HG02642 (cell line): ENCODE data around the gene ITIH5.

Experiments used
- ATAC-seq: cut with Tn5 transposase; IDR thresholded peaks from one replicate; pipeline ENCODE4 v1.9.1; 2021; ENCODE audit warnings: mild to moderate bottlenecking; ENCODE audit not compliant: unreplicated experiment, poor library complexity

ITIH5 gene

DNA sequence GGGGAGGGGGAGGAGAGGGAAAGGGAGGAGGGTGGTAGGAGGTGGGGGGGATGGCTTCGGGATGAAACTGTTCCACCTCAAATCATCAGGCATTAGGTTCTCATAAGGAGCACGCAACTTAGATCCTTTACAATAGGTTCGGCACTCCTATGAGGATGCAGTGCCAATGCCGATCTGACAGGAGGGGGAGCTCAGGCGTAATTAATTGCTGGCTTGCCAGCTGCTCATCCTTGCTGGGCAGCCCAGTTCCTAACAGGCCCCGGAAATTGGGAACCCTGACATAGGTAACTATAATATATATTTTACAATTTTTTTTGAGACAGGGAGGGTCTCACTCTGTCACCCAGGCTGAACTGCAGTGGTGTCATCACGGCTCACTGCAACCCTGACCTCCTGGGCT, 137.1 kb downstream of the ITIH5 start:
- no peak for ATAC-seq

- ATAC-seq: no peak
Observed at GRCh38 chr10:7527468-7527867, 139.3 kb downstream of the ITIH5 start.

DNA sequence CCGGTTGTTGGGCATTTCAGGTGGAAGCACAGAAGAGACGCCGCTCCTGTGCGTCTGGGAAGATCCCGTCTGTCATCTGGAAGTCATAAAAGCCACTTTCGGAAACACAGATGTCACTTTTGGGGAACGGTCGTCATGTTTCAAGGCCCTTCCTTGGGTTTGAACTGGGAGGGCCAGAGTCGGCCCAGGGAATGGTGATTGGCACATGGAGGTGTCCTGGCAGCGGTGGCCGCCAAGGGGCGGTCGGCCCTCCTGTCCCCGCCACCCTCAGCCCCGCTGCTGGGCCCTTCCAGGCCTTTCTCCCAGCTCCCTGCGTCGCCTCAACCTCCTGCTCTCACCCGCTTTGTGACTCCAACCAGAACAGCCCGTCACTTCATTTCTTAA, 140.8 kb downstream of the ITIH5 start:
- ATAC-seq: no peak

DNA sequence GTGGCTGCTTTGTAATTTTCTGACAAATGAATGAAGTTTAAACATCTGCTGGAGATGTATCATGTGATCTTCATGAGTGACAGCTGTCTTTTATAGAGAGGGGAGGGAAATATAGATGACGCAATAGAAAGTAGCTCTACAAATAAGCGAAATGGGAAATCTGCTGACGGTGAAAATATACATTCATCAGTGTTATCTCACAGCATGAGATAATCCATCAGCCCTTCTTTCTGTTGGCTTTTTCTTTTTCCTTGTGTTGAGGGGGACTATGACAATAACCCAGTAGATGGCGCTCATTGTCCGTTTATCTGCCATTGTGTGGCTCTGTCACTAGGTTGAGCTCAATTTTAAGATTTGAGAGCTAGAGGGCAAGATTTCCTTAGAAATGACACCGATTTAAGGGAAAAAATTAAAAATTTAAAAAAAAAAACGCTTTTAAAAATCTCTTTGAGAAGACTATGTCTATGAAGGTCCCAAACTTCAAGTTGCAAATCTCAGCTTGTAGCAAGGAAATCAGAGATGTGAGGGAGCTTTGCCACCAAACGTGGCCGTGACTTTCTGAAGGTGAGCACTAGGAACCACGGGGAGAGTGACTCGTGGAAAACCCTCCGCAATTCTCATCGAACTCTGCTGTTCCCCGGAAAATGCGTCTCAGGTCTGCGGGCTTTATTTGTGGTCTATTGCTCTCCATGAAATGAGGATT, 141.3 kb downstream of the ITIH5 start:
- peak; percentile 75 for ATAC-seq

DNA sequence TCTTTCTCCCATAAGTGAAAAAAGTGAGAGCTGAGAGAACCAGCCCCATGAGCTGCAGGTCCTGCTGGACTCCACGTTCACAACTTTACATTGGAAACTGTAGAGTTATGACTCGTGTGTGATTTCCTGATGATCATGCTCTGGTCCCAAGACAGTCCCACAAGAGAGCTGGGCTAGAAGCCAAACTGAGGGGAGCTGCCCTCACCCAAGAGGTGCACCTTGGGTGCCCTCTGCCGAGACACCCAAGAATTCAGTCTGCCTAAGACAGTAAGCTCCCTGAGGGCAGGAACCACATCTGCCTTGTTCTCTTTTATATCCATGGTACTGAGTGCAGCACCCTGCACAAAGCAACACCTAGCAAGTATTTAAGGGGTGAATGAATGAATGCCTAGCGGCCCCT, 143.1 kb downstream of the ITIH5 start:
- ATAC-seq: no peak

- ATAC-seq: peak; percentile 66
Observed at GRCh38 chr10:7520507-7521485, 146.0 kb downstream of the ITIH5 start.

- no peak for ATAC-seq
Observed at GRCh38 chr10:7519351-7519750, 147.4 kb downstream of the ITIH5 start.

GRCh38 chr10:7518693-7519092, 148.1 kb downstream of the ITIH5 start:
- ATAC-seq: no peak

- no peak for ATAC-seq
Observed at GRCh38 chr10:7515439-7515838, 151.3 kb downstream of the ITIH5 start.

GRCh38 chr10:7513936-7514335, 152.8 kb downstream of the ITIH5 start:
- no peak for ATAC-seq

GRCh38 chr10:7513455-7513854, 153.3 kb downstream of the ITIH5 start:
- no peak for ATAC-seq

DNA sequence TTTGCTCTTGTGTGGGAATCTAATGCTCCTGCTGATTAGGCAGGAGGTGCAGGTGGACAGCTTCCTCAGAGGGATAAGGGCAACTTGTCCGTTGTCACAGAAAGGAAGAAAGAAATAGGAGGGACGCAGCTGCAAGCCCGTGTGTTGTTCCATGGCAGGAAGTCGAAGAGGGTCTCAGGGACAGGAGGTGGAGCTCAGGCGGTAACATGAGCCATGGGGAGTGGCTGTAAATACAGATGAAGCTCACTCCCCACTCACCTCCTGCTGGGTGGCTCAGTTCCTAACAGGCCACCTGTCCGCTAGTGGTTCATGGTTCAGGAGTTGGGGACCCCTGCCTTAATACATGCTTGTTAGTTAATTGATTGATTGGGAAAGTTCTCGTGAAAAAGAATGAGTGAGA, 154.3 kb downstream of the ITIH5 start:
- ATAC-seq: no peak

DNA sequence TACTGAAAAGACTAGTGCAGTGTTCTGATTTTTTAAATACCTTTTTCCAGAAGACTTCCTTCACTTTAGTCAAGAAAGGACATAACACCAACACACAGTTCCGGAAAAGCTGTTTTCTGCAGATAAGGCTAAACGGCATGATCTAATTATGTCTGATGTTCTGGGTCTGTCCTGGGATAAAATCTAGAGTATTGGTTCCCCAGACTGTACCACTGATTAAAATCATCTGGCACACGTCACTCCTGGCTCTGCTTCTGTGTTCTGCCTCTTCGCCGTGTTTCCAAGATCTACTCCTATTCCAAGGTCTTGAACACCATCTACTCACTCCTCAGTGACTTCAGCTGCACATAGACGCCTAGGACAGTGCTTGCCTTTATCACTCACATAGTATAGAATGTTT, 155.2 kb downstream of the ITIH5 start:
- no peak for ATAC-seq
